Measurements from ENCODE around the gene ENO4. TPM values are rescaled to one million over a fixed set of nuclear protein-coding genes. Genes with fewer than 3 reads are reported as not detected.
A peak's percentile ranks its signal among the peaks of the same experiment; 100 is the strongest.

The ENO4 gene
- polyA plus RNA-seq (2014; cell fraction: cytosol; rRNA removed): not detected in 2 replicates
- polyA plus RNA-seq (2014; cell fraction: nucleus; rRNA removed): not detected in 2 replicates

GRCh38 chr10:116849248-116850057, at the start of gene ENO4:
Gene ENO4, plus strand, starts transcription at chr10:116849499. Its CDS starts 68 bp downstream, at chr10:116849567.
- peak; percentile 92 for DNase-seq (ENCODE audit: low spot score)

GRCh38 chr10:116800286-116800929, 48.9 kb upstream of the ENO4 start:
- no peak for DNase-seq (ENCODE audit: low spot score)

DNA sequence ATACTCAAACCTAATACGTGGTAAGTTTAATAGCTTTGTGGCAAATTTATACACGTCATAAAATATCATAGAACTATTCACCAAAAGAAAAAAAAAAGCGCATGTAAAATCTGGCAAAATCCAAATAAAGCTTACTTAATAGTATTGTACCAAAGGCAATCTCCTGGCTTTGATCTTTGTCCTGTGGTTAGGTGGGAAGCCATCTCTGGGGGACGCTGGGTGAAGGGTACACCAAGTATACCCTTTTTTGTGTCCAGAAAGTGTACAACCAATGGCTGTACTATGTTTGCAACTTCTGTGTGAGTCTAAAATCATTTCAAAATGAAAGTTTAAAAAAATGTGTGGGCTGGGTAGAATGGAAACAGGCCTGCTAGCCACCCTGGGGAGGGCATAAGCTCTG, 47.6 kb upstream of the ENO4 start:
- no peak for DNase-seq (ENCODE audit: low spot score)

- no peak for DNase-seq (ENCODE audit: low spot score)
Observed at GRCh38 chr10:116802474-116802873, 46.8 kb upstream of the ENO4 start.

DNA sequence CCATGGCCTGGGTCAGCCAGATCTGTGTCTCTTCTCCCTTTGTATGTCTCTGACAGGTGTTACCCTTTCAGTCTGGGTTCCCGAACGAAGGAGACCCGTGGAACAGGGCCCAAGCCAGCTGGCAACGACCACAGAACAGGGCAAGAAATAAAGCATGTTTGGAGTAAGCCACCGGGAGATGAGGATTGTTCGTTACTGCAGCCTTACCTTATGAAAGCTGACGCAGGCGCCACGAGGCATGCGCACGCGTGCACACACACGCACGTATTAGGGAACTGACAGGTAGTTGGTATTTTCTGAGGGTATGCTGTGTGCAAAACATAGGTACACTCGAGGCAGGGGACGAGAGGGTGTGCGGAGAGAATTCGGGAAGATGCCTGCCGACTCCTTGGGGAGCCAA, 46.4 kb upstream of the ENO4 start:
- no peak for DNase-seq (ENCODE audit: low spot score)

DNA sequence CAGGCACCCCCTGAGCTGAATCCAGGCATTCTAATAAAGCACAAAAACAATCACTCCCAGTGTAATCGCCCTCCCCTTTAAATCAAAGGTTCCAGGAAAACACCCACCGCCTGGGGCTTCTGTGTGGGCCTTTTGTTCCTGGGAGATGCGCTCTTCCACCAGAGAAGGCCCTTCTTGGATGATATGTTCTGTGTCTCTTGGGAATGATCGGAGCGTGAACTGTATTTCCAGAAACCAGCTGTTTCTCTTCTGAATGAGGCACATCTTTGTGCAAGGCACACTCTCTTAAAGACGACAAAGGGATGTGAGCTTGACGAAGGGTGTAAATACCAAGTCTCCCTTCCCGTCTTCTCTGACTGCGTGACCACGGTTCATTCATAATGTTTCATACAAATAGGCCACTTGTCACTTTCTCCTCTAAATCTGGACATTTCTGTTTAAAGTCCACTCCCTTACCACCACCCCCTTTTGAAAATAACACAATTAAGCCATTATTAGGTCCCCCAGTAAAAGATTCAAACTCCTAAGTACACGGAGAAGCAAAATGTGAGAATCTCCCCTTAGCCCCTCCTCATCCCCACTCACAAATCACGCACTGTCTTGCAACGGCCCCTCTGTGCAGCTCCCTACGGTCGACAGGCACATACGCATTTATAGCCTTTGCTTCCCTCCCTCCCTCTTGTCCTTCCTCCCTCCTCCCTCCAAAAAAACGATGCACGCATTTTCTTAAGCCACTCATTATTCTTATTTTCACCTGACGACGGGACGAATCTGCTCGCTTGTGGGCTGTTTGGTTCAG, 45.6 kb upstream of the ENO4 start:
- DNase-seq (ENCODE audit: low spot score): no peak

GRCh38 chr10:116808706-116809105, 40.6 kb upstream of the ENO4 start:
- DNase-seq (ENCODE audit: low spot score): no peak

GRCh38 chr10:116809483-116810119, 39.7 kb upstream of the ENO4 start:
- DNase-seq (ENCODE audit: low spot score): peak; percentile 31

- DNase-seq (ENCODE audit: low spot score): no peak
Observed at GRCh38 chr10:116810120-116810500, 39.2 kb upstream of the ENO4 start.

- no peak for DNase-seq (ENCODE audit: low spot score)
Observed at GRCh38 chr10:116810895-116811294, 38.4 kb upstream of the ENO4 start.

DNA sequence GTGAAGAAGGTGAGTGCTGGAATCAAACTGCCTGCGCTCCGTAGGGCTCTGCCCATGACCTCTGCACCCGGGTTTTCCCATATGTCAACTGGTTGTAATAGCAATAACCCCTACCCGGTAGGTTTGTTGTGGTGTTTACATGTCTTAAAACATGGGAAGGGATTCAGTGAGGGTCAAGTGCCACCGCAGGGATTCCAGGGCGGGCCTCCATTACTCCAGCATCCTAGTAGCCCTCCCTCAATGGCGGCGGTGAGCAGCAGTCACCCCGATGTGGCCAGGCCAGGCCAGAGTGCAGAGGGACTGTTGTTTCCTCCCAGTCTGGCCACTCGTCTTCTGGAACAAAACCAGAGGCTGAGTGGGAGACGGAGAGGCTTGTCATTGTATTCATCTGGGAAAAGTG, 37.6 kb upstream of the ENO4 start:
- no peak for DNase-seq (ENCODE audit: low spot score)

DNA sequence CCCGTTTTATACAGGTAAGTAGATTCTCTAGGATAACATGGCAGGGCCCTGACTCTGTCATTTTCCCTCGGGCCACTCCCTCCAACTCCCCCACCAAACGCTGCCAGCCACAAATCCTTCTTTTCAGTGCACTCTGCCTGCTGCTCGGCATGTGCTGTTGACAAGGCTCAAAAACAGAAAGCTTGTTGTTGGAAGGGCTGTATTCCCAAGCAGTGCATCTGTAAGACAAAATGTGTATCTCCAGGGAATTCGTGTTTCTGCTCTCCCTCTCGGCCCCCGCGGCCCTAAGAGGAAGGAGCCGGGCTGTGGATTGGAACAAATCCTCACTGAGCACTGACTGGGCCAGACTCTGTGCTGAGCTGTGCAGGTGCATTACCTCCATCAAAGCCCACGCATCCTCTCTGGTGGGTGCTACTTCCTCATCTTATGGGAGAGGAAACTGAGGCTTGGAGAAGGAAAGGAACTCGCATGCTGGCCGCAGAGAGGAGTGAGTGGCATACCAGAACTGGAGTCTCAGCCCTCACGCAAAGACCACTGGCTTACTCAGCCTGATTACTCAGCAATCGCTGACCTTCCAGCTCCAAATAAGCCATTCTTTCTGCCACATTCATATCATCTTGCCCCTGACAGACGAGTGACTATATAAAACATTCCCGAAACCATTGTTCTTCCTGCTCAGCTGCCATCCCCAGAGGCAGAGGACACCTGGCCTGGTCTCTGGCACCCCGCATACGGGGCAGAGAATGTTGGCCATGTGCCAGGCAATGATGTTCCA, 33.5 kb upstream of the ENO4 start:
- DNase-seq (ENCODE audit: low spot score): no peak

- no peak for DNase-seq (ENCODE audit: low spot score)
Observed at GRCh38 chr10:116817178-116817577, 32.1 kb upstream of the ENO4 start.

- DNase-seq (ENCODE audit: low spot score): no peak
Observed at GRCh38 chr10:116817780-116818343, 31.4 kb upstream of the ENO4 start.

DNA sequence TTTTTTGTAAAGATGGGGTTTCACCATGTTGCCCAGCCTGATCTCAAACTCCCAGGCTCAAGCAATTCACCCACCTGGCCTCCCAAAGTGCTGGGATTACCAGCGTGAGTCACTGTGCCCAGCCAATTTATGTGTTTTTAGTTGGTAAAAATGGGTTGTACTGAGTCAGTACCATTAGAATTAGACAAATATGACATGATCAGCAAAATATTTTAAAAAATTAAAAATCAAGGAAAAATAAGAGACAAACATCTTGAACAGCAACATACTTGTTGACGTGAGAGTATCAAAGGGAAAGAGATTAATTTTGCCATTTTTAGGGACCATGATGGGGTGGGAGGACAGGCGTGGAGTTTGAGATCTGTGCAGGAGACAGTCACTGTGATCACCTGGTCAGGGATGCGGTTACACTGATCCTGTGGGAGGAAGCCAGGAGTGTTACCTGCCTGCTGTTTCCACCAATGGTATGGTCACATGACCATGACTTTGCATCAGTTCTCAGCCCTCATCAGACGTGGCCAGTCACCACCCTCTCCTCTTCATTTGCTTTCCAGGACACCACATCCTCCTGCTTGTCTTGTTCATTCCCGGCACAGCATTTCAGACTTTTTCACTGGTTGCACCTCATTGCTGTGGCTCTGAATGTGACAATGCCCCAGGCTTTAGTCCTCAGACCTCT, 29.2 kb upstream of the ENO4 start:
- DNase-seq (ENCODE audit: low spot score): no peak

- no peak for DNase-seq (ENCODE audit: low spot score)
Observed at GRCh38 chr10:116825901-116826300, 23.4 kb upstream of the ENO4 start.

- no peak for DNase-seq (ENCODE audit: low spot score)
Observed at GRCh38 chr10:116826803-116827202, 22.5 kb upstream of the ENO4 start.

GRCh38 chr10:116827214-116827671, 22.1 kb upstream of the ENO4 start:
- DNase-seq (ENCODE audit: low spot score): no peak

DNA sequence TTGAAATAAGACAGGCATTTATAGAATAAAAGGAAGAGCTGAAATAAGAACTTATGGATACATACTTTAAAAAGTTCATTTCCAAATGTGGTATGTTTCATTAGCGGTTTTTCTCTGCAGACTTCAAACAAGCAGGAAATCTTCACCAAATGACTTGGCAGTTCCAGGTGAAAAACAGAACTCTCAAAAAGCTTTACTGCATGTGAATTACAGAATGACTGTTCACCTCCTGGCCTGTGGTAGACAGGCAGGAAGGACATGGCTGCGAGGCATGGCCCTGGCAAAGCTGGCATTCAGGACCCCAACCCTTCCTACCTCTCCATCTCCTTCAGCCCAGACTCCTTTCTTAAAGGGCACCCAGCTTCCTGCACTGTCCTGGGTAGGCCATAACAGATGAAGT, 21.2 kb upstream of the ENO4 start:
- no peak for DNase-seq (ENCODE audit: low spot score)

- no peak for DNase-seq (ENCODE audit: low spot score)
Observed at GRCh38 chr10:116829711-116830110, 19.6 kb upstream of the ENO4 start.
